Measurements from ENCODE around the gene ZNF407.

ZNF407 gene

DNA sequence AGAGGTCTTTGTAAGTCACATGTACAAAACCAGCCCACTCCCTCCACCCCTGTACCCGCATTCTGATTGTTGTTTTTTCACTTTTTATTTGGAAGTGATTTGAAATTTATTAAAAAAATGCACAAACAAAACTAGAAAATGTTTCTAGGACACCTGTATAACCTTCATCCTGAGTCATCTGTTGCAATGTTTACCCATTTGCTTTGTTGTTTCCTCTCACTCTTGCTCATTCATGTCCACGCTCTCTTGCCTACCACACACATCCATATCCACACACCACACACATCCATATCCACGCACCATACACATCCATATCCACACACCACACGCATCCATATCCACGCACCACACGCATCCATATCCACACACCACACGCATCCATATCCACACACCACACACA, 18.8 kb downstream of the ZNF407 start:
- Histone ChIP-seq H3K36me3 (ENCODE audit: control insufficient read depth in 2 of 2, insufficient read depth in 1 of 2, low read length in 2 of 2) (peaks cover 0 to 6% of the 10 kb centered on the region in 2 experiments; a peak in 1 of 3 replicates), H3K27ac (ENCODE audit: extremely low read depth, low read depth, low read length) (no peak overlapping the region), H3K4me1 (ENCODE audit: control insufficient read depth, insufficient read depth, low read length) (peaks cover 3% of the 10 kb centered on the region; the same call in 1 of the 2 replicates), H3K4me3 (ENCODE audit: low read depth, low read length) (no peak overlapping the region), H3K9me3 (ENCODE audit: control insufficient read depth, insufficient read depth, low read depth, low read length) (no peaks in the 10 kb centered on the region)
- POLR2A ChIA-PET: no interaction called here
- TF ChIP-seq ZNF48 (tag by site-specific recombination; IDR thresholded peaks at IDR 0.05): no peak
- CTCF ChIA-PET: no interaction called here

DNA sequence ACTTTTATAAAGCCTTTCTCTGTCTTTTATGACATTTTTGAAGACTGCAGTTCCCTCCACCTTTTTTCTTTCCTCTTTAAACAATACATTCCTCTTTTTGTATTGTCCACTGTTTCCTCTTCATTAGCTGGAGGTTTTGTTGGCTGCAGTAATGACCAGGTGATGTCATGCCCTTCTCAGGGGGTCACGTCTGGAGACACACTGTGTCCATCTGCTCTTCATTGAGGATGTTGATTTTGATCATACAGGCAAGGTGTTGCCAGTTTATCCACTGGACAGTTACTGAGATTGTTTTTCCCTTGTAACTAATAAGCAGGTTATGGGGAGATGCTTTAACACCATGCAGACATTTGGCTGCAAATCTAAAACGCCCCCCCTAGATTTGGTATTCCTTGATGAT, 19.8 kb downstream of the ZNF407 start:
- no peaks in the 10 kb centered on the region for H3K9me3 ChIP-seq (ENCODE audit: control insufficient read depth, insufficient read depth, low read depth, low read length)
- no peak overlapping the region for H3K4me3 ChIP-seq (ENCODE audit: low read depth, low read length)
- H3K27ac ChIP-seq (ENCODE audit: extremely low read depth, low read depth, low read length): no peak overlapping the region
- H3K36me3 ChIP-seq (ENCODE audit: control insufficient read depth in 2 of 2, insufficient read depth in 1 of 2, low read length in 2 of 2): peaks cover 0 to 6% of the 10 kb centered on the region in 2 experiments; a peak in 1 of 3 replicates
- CTCF ChIA-PET: no interaction called here
- H3K4me1 ChIP-seq (ENCODE audit: control insufficient read depth, insufficient read depth, low read length): peaks cover 3% of the 10 kb centered on the region; the same call in 1 of the 2 replicates
- POLR2A ChIA-PET: no interaction called here
- TF ChIP-seq, protein P1, sequence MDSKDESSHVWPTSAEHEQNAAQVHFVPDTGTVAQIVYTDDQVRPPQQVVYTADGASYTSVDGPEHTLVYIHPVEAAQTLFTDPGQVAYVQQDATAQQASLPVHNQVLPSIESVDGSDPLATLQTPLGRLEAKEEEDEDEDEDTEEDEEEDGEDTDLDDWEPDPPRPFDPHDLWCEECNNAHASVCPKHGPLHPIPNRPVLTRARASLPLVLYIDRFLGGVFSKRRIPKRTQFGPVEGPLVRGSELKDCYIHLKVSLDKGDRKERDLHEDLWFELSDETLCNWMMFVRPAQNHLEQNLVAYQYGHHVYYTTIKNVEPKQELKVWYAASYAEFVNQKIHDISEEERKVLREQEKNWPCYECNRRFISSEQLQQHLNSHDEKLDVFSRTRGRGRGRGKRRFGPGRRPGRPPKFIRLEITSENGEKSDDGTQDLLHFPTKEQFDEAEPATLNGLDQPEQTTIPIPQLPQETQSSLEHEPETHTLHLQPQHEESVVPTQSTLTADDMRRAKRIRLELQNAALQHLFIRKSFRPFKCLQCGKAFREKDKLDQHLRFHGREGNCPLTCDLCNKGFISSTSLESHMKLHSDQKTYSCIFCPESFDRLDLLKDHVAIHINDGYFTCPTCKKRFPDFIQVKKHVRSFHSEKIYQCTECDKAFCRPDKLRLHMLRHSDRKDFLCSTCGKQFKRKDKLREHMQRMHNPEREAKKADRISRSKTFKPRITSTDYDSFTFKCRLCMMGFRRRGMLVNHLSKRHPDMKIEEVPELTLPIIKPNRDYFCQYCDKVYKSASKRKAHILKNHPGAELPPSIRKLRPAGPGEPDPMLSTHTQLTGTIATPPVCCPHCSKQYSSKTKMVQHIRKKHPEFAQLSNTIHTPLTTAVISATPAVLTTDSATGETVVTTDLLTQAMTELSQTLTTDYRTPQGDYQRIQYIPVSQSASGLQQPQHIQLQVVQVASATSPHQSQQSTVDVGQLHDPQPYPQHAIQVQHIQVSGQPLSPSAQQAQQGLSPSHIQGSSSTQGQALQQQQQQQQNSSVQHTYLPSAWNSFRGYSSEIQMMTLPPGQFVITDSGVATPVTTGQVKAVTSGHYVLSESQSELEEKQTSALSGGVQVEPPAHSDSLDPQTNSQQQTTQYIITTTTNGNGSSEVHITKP (tag by site-specific recombination; IDR thresholded peaks at IDR 0.05): no peak
- TF ChIP-seq IKZF3 (tag by site-specific recombination; IDR thresholded peaks at IDR 0.05) (no peak), ZNF837 (tag by site-specific recombination; IDR thresholded peaks at IDR 0.05) (no peak), OVOL3 (tag by site-specific recombination; IDR thresholded peaks at IDR 0.05) (no peak), FEZF1 (tag by site-specific recombination; IDR thresholded peaks at IDR 0.05) (no peak), ZNF76 (tag by site-specific recombination; IDR thresholded peaks at IDR 0.05; ENCODE audit: borderline replicate concordance, low read depth) (no peak), ZNF133 (tag by site-specific recombination; IDR thresholded peaks at IDR 0.05) (no peak), ZBTB20 (tag by site-specific recombination; IDR thresholded peaks at IDR 0.05) (no peak)
- TF ChIP-seq, protein P2, sequence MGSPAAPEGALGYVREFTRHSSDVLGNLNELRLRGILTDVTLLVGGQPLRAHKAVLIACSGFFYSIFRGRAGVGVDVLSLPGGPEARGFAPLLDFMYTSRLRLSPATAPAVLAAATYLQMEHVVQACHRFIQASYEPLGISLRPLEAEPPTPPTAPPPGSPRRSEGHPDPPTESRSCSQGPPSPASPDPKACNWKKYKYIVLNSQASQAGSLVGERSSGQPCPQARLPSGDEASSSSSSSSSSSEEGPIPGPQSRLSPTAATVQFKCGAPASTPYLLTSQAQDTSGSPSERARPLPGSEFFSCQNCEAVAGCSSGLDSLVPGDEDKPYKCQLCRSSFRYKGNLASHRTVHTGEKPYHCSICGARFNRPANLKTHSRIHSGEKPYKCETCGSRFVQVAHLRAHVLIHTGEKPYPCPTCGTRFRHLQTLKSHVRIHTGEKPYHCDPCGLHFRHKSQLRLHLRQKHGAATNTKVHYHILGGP (tag by site-specific recombination; IDR thresholded peaks at IDR 0.05): no peak
- TF ChIP-seq, protein P3, sequence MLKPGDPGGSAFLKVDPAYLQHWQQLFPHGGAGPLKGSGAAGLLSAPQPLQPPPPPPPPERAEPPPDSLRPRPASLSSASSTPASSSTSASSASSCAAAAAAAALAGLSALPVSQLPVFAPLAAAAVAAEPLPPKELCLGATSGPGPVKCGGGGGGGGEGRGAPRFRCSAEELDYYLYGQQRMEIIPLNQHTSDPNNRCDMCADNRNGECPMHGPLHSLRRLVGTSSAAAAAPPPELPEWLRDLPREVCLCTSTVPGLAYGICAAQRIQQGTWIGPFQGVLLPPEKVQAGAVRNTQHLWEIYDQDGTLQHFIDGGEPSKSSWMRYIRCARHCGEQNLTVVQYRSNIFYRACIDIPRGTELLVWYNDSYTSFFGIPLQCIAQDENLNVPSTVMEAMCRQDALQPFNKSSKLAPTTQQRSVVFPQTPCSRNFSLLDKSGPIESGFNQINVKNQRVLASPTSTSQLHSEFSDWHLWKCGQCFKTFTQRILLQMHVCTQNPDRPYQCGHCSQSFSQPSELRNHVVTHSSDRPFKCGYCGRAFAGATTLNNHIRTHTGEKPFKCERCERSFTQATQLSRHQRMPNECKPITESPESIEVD (tag by site-specific recombination; IDR thresholded peaks at IDR 0.05): no peak
- TF ChIP-seq, protein P4, sequence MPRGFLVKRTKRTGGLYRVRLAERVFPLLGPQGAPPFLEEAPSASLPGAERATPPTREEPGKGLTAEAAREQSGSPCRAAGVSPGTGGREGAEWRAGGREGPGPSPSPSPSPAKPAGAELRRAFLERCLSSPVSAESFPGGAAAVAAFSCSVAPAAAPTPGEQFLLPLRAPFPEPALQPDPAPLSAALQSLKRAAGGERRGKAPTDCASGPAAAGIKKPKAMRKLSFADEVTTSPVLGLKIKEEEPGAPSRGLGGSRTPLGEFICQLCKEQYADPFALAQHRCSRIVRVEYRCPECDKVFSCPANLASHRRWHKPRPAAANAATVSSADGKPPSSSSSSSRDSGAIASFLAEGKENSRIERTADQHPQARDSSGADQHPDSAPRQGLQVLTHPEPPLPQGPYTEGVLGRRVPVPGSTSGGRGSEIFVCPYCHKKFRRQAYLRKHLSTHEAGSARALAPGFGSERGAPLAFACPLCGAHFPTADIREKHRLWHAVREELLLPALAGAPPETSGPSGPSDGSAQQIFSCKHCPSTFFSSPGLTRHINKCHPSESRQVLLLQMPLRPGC (tag by site-specific recombination; IDR thresholded peaks at IDR 0.05): no peak
- TF ChIP-seq, protein P5, sequence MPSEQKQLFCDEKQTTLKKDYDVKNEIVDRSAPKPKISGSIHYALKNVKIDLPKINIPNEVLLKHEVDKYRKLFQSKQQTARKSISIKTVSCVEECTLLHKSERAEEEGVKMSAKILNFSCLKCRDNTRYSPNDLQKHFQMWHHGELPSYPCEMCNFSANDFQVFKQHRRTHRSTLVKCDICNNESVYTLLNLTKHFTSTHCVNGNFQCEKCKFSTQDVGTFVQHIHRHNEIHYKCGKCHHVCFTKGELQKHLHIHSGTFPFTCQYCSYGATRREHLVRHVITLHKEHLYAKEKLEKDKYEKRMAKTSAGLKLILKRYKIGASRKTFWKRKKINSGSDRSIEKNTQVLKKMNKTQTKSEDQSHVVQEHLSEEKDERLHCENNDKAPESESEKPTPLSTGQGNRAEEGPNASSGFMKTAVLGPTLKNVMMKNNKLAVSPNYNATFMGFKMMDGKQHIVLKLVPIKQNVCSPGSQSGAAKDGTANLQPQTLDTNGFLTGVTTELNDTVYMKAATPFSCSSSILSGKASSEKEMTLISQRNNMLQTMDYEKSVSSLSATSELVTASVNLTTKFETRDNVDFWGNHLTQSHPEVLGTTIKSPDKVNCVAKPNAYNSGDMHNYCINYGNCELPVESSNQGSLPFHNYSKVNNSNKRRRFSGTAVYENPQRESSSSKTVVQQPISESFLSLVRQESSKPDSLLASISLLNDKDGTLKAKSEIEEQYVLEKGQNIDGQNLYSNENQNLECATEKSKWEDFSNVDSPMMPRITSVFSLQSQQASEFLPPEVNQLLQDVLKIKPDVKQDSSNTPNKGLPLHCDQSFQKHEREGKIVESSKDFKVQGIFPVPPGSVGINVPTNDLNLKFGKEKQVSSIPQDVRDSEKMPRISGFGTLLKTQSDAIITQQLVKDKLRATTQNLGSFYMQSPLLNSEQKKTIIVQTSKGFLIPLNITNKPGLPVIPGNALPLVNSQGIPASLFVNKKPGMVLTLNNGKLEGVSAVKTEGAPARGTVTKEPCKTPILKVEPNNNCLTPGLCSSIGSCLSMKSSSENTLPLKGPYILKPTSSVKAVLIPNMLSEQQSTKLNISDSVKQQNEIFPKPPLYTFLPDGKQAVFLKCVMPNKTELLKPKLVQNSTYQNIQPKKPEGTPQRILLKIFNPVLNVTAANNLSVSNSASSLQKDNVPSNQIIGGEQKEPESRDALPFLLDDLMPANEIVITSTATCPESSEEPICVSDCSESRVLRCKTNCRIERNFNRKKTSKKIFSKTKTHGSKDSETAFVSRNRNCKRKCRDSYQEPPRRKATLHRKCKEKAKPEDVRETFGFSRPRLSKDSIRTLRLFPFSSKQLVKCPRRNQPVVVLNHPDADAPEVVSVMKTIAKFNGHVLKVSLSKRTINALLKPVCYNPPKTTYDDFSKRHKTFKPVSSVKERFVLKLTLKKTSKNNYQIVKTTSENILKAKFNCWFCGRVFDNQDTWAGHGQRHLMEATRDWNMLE (tag by site-specific recombination; conservative IDR thresholded peaks at IDR 0.05; ENCODE audit: low read depth): no peak
- TF ChIP-seq, protein P6, sequence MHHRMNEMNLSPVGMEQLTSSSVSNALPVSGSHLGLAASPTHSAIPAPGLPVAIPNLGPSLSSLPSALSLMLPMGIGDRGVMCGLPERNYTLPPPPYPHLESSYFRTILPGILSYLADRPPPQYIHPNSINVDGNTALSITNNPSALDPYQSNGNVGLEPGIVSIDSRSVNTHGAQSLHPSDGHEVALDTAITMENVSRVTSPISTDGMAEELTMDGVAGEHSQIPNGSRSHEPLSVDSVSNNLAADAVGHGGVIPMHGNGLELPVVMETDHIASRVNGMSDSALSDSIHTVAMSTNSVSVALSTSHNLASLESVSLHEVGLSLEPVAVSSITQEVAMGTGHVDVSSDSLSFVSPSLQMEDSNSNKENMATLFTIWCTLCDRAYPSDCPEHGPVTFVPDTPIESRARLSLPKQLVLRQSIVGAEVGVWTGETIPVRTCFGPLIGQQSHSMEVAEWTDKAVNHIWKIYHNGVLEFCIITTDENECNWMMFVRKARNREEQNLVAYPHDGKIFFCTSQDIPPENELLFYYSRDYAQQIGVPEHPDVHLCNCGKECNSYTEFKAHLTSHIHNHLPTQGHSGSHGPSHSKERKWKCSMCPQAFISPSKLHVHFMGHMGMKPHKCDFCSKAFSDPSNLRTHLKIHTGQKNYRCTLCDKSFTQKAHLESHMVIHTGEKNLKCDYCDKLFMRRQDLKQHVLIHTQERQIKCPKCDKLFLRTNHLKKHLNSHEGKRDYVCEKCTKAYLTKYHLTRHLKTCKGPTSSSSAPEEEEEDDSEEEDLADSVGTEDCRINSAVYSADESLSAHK (tag by site-specific recombination; IDR thresholded peaks at IDR 0.05): no peak
- TF ChIP-seq, protein P7, sequence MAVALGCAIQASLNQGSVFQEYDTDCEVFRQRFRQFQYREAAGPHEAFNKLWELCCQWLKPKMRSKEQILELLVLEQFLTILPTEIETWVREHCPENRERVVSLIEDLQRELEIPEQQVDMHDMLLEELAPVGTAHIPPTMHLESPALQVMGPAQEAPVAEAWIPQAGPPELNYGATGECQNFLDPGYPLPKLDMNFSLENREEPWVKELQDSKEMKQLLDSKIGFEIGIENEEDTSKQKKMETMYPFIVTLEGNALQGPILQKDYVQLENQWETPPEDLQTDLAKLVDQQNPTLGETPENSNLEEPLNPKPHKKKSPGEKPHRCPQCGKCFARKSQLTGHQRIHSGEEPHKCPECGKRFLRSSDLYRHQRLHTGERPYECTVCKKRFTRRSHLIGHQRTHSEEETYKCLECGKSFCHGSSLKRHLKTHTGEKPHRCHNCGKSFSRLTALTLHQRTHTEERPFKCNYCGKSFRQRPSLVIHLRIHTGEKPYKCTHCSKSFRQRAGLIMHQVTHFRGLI (tag by site-specific recombination; IDR thresholded peaks at IDR 0.05): no peak

Data from HEK293 (cell line).